Measurements from ENCODE around the gene HCRT. TPM values are rescaled to one million over a fixed set of nuclear protein-coding genes. Genes with fewer than 3 reads are reported as not detected.

Gene HCRT
- total RNA-seq, 1 experiment from 2014 or later, result not detected

DNA sequence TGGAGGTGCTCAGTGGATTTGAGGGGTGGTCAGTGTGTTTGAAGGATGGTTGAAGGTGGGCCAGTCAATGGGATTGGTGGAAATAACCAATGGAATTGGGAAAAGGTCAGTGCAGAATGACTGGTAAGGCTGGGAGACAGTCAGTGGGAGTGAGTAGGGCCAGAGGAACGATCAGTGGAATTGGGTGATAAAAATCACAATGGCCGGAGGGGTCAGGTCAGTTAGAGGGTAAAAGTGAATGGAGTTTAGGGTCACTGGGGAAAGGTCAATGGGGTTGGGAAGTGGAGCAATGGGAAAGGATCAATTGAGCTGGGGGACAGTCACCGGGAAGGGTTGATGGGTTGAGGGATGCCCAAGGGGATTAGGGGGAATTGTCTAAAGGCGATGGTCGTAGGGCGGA is 19.5 kb downstream of the HCRT start:
- ATAC-seq (no peak), DNase-seq (no peak)
- Histone ChIP-seq H3K4me2 (ENCODE audit: low read length) (no peak overlapping the region), H4K20me1 (ENCODE audit: low read length) (no peaks in the 10 kb centered on the region), H3K79me2 (ENCODE audit: low read length) (no peaks in the 10 kb centered on the region), H3K4me1 (ENCODE audit: insufficient read depth, low read length) (no peaks in the 10 kb centered on the region), H3K36me3 (ENCODE audit: low read depth, low read length) (no peaks in the 10 kb centered on the region), H3K4me3 (ENCODE audit: low read length) (no peak overlapping the region), H3K27ac (ENCODE audit: low read length) (no peak overlapping the region), H2AFZ (ENCODE audit: low read length) (no peak overlapping the region), H3K9me2 (replicated peaks; ENCODE audit: low read length) (no peaks in the 10 kb centered on the region), H3F3A (ENCODE audit: low read length, unreplicated experiment) (no peaks in the 10 kb centered on the region), H3K9me3 (ENCODE audit: low read length) (no peaks in the 10 kb centered on the region), H3K27me3 (ENCODE audit: low read length) (no peaks in the 10 kb centered on the region), H3K9ac (ENCODE audit: low read length) (no peak overlapping the region)
- TF ChIP-seq EZH2 (IDR thresholded peaks at IDR 0.05; ENCODE audit: low read length, unreplicated experiment) (no peak), EZH2phosphoT487 (IDR thresholded peaks at IDR 0.05; ENCODE audit: borderline replicate concordance, low read length) (no peak)
- TF ChIP-seq, protein P1, sequence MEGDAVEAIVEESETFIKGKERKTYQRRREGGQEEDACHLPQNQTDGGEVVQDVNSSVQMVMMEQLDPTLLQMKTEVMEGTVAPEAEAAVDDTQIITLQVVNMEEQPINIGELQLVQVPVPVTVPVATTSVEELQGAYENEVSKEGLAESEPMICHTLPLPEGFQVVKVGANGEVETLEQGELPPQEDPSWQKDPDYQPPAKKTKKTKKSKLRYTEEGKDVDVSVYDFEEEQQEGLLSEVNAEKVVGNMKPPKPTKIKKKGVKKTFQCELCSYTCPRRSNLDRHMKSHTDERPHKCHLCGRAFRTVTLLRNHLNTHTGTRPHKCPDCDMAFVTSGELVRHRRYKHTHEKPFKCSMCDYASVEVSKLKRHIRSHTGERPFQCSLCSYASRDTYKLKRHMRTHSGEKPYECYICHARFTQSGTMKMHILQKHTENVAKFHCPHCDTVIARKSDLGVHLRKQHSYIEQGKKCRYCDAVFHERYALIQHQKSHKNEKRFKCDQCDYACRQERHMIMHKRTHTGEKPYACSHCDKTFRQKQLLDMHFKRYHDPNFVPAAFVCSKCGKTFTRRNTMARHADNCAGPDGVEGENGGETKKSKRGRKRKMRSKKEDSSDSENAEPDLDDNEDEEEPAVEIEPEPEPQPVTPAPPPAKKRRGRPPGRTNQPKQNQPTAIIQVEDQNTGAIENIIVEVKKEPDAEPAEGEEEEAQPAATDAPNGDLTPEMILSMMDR (conservative IDR thresholded peaks at IDR 0.05; ENCODE audit: low read depth, low read length), result no peak
- CTCF ChIA-PET, result no interaction called here
- POLR2A ChIA-PET (ENCODE audit: unreplicated experiment), result no interaction called here
- intact Hi-C loops (cut with micrococcal nuclease), result no loop called here
- BruUV-seq (replicated peaks), result no TSS peak

DNA sequence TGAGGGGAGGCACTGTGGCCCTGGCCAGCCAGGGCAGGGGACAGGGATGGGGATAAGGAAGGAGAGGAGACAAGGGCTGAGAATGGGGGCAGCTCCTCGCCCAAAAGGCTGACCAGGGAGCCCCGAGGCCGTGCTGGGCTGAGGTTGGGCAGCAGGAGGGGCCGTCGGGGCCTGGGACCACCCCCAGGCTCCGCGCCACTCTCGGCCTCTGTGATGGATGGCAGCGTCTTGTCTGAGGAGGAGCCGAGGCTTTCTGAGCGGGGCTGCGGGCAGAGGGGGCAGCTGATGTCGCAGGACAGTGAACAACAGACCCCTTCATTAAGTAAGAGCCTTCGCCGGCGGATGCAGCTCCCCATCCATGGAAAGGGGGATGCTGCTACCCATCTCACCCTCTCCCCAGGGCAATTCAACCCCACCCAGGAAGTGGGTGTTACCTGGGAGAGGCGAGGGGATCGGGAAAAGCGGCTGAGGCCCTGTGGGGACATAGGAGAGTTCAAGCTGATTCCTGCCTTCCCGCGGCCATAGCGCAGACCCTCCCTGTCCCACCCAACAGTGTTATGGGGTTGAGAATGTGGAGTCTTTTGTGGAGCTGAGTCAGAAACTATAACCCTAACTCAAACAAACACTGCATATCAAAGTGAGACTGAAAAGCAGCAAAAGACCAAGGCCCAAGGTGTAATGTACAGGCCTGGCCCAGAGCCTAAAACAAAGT is 21.4 kb downstream of the HCRT start:
- TF ChIP-seq EZH2phosphoT487 (IDR thresholded peaks at IDR 0.05; ENCODE audit: borderline replicate concordance, low read length) (no peak), EZH2 (IDR thresholded peaks at IDR 0.05; ENCODE audit: low read length, unreplicated experiment) (no peak)
- TF ChIP-seq, protein P1 (conservative IDR thresholded peaks at IDR 0.05; ENCODE audit: low read depth, low read length), result no peak
- no peaks in the 10 kb centered on the region for H3K79me2 ChIP-seq (ENCODE audit: low read length)
- BruUV-seq (replicated peaks), result no TSS peak
- H3K4me1 ChIP-seq (ENCODE audit: insufficient read depth, low read length), result no peaks in the 10 kb centered on the region
- H2AFZ ChIP-seq (ENCODE audit: low read length), result no peak overlapping the region
- ChIA-PET CTCF (no interaction called here), POLR2A (ENCODE audit: unreplicated experiment) (no interaction called here)
- no peak overlapping the region for H3K4me3 ChIP-seq (ENCODE audit: low read length)
- no peaks in the 10 kb centered on the region for H3K9me3 ChIP-seq (ENCODE audit: low read length)
- DNase-seq (no peak), ATAC-seq (no peak)
- no peaks in the 10 kb centered on the region for H3K27me3 ChIP-seq (ENCODE audit: low read length)
- no peak overlapping the region for H3K9ac ChIP-seq (ENCODE audit: low read length)
- H3K4me2 ChIP-seq (ENCODE audit: low read length), result no peak overlapping the region
- H3F3A ChIP-seq (ENCODE audit: low read length, unreplicated experiment), result no peaks in the 10 kb centered on the region
- no peak overlapping the region for H3K27ac ChIP-seq (ENCODE audit: low read length)
- no peaks in the 10 kb centered on the region for H3K9me2 ChIP-seq (replicated peaks; ENCODE audit: low read length)
- no peaks in the 10 kb centered on the region for H4K20me1 ChIP-seq (ENCODE audit: low read length)
- intact Hi-C loops (cut with micrococcal nuclease), result no loop called here
- H3K36me3 ChIP-seq (ENCODE audit: low read depth, low read length), result no peaks in the 10 kb centered on the region

DNA sequence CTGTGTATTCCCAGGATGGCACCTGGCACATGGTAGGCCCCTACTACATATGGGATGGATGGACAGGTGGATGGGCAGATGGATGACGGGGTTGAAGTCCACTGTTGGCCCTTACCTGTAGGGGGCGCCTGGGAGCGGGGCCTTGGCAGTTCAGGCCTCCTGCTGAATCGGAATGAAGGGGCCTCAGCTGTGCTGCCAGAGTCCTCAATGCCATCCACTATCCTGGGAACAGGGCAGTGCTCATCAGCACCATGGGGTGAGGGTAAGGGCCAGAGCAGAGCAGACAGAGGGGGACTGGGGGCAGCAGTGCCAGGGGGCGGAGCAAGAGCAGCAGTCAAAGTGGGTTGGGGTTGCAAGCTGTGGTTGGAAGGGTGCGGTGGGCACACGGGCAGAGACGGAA is 22.1 kb downstream of the HCRT start:
- no peak overlapping the region for H3K4me2 ChIP-seq (ENCODE audit: low read length)
- no peaks in the 10 kb centered on the region for H3K9me3 ChIP-seq (ENCODE audit: low read length)
- H3K9ac ChIP-seq (ENCODE audit: low read length), result no peak overlapping the region
- TF ChIP-seq EZH2 (IDR thresholded peaks at IDR 0.05; ENCODE audit: low read length, unreplicated experiment) (no peak), EZH2phosphoT487 (IDR thresholded peaks at IDR 0.05; ENCODE audit: borderline replicate concordance, low read length) (no peak)
- TF ChIP-seq, protein P1 (conservative IDR thresholded peaks at IDR 0.05; ENCODE audit: low read depth, low read length), result no peak
- ATAC-seq (no peak), DNase-seq (no peak)
- no peaks in the 10 kb centered on the region for H3K4me1 ChIP-seq (ENCODE audit: insufficient read depth, low read length)
- intact Hi-C loops (cut with micrococcal nuclease), result no loop called here
- H4K20me1 ChIP-seq (ENCODE audit: low read length), result no peaks in the 10 kb centered on the region
- H3K79me2 ChIP-seq (ENCODE audit: low read length), result no peaks in the 10 kb centered on the region
- H3K9me2 ChIP-seq (replicated peaks; ENCODE audit: low read length), result no peaks in the 10 kb centered on the region
- POLR2A ChIA-PET (ENCODE audit: unreplicated experiment), result no interaction called here
- no peaks in the 10 kb centered on the region for H3F3A ChIP-seq (ENCODE audit: low read length, unreplicated experiment)
- CTCF ChIA-PET, result no interaction called here
- no peak overlapping the region for H3K27ac ChIP-seq (ENCODE audit: low read length)
- no peaks in the 10 kb centered on the region for H3K36me3 ChIP-seq (ENCODE audit: low read depth, low read length)
- H2AFZ ChIP-seq (ENCODE audit: low read length), result no peak overlapping the region
- H3K4me3 ChIP-seq (ENCODE audit: low read length), result no peak overlapping the region
- H3K27me3 ChIP-seq (ENCODE audit: low read length), result no peaks in the 10 kb centered on the region
- no TSS peak for BruUV-seq (replicated peaks)
